HEK293 (cell line): ENCODE measurements around the gene ADH1C.

ENCODE experiments used
- CTCF ChIA-PET: fragments of 350-600 bp; formaldehyde crosslinking; extraction: SDS; loops from one replicate; lab custom pipeline; 2021; ENCODE audit warnings: antibody characterized with exemption; lab: Yijun Ruan, JAX
- POLR2A ChIA-PET: fragments of 300-600 bp; formaldehyde crosslinking; extraction: SDS; loops from one replicate; lab custom pipeline; 2020; ENCODE audit warnings: antibody characterized with exemption, inconsistent platforms; lab: Yijun Ruan, JAX
- H3K27ac ChIP-seq: fragments of 200-500 bp; sonication (Bioruptor generic); 2 replicates; pipeline ENCODE4 v1.5.1; 2014; ENCODE audit warnings: low read depth, low read length, control low read depth, inconsistent platforms; ENCODE audit errors: extremely low read depth
- H3K36me3 ChIP-seq, 2 experiments: fragments of 200-500 bp in 1 of 2; sonication (Bioruptor generic) in 1 of 2; 1 replicate in 1 of 2; 2 replicates in 1 of 2; pipeline ENCODE4 v1.5.1; 2014 to 2017; ENCODE audit warnings: inconsistent platforms in 2 of 2, low read length in 2 of 2; ENCODE audit not compliant: control insufficient read depth in 2 of 2, insufficient read depth in 1 of 2
- H3K4me1 ChIP-seq: fragments of 200-500 bp; sonication (Bioruptor generic); 2 replicates; pipeline ENCODE4 v1.5.1; 2014; ENCODE audit warnings: mild to moderate bottlenecking, low read length, inconsistent platforms; ENCODE audit not compliant: control insufficient read depth, insufficient read depth
- H3K4me3 ChIP-seq: 2 replicates; pipeline ENCODE4 v1.5.1; 2011; ENCODE audit warnings: low read depth, mild to moderate bottlenecking, control low read depth, low read length, moderate library complexity
- H3K9me3 ChIP-seq: fragments of 200-500 bp; sonication (Bioruptor generic); 2 replicates; pipeline ENCODE4 v1.5.1; 2014; ENCODE audit warnings: low read depth, low read length, inconsistent platforms; ENCODE audit not compliant: control insufficient read depth, insufficient read depth
- GFI1B ChIP-seq: fragments of 450-650 bp; formaldehyde crosslinking; IDR thresholded peaks from 2 replicates; pipeline ENCODE4 v1.5.1; 2016; ENCODE audit warnings: missing biosample characterization, missing genetic modification characterization
- RBAK ChIP-seq: fragments of 450-650 bp; formaldehyde crosslinking; IDR thresholded peaks from 2 replicates; pipeline ENCODE4 v1.5.1; 2016; ENCODE audit warnings: missing biosample characterization, missing genetic modification characterization
- REST ChIP-seq: fragments of 450-650 bp; formaldehyde crosslinking; IDR thresholded peaks from 2 replicates; pipeline ENCODE4 v1.5.1; 2016; ENCODE audit warnings: missing biosample characterization, missing genetic modification characterization
- SP3 ChIP-seq: fragments of 450-650 bp; formaldehyde crosslinking; IDR thresholded peaks from 2 replicates; pipeline ENCODE4 v1.5.1; 2016; ENCODE audit warnings: missing biosample characterization, missing genetic modification characterization
- YY2 ChIP-seq: fragments of 450-650 bp; formaldehyde crosslinking; IDR thresholded peaks from 2 replicates; pipeline ENCODE4 v1.5.1; 2016; ENCODE audit warnings: missing biosample characterization, missing genetic modification characterization
- ZBTB26 ChIP-seq: fragments of 450-650 bp; formaldehyde crosslinking; optimal IDR thresholded peaks from 2 replicates; pipeline ENCODE3; 2016; ENCODE audit warnings: missing biosample characterization, mild to moderate bottlenecking, missing genetic modification characterization
- ZBTB48 ChIP-seq: fragments of 450-650 bp; formaldehyde crosslinking; IDR thresholded peaks from 2 replicates; pipeline ENCODE4 v1.5.1; 2016; ENCODE audit warnings: missing biosample characterization, missing genetic modification characterization
- ZBTB49 ChIP-seq: fragments of 450-650 bp; formaldehyde crosslinking; IDR thresholded peaks from 2 replicates; pipeline ENCODE4 v1.5.1; 2016; ENCODE audit warnings: missing biosample characterization, missing genetic modification characterization, low read depth
- ZBTB7A ChIP-seq: fragments of 450-650 bp; formaldehyde crosslinking; IDR thresholded peaks from 2 replicates; pipeline ENCODE4 v1.5.1; 2016; ENCODE audit warnings: low read depth, missing biosample characterization, missing genetic modification characterization
- ZNF112 ChIP-seq: fragments of 450-650 bp; formaldehyde crosslinking; IDR thresholded peaks from 2 replicates; pipeline ENCODE4 v1.5.0; 2017; ENCODE audit warnings: missing biosample characterization, missing genetic modification characterization
- ZNF169 ChIP-seq: fragments of 450-650 bp; formaldehyde crosslinking; IDR thresholded peaks from 2 replicates; pipeline ENCODE4 v1.5.1; 2016; ENCODE audit warnings: missing biosample characterization, missing genetic modification characterization
- ZNF2 ChIP-seq: fragments of 450-650 bp; formaldehyde crosslinking; IDR thresholded peaks from 2 replicates; pipeline ENCODE4 v1.5.1; 2016; ENCODE audit warnings: missing biosample characterization, missing genetic modification characterization
- ZNF202 ChIP-seq: fragments of 450-650 bp; formaldehyde crosslinking; IDR thresholded peaks from 2 replicates; pipeline ENCODE4 v1.5.1; 2016; ENCODE audit warnings: missing biosample characterization, missing genetic modification characterization, borderline replicate concordance
- ZNF354C ChIP-seq: fragments of 450-650 bp; formaldehyde crosslinking; IDR thresholded peaks from 2 replicates; pipeline ENCODE4 v1.5.1; 2016; ENCODE audit warnings: missing biosample characterization, missing genetic modification characterization, low read depth, borderline replicate concordance
- ZNF555 ChIP-seq: fragments of 450-650 bp; formaldehyde crosslinking; conservative IDR thresholded peaks from 2 replicates; pipeline ENCODE4 v1.5.1; 2017; ENCODE audit warnings: missing biosample characterization, mild to moderate bottlenecking, missing genetic modification characterization, inconsistent platforms
- ZNF580 ChIP-seq: fragments of 450-650 bp; formaldehyde crosslinking; IDR thresholded peaks from 2 replicates; pipeline ENCODE4 v1.5.1; 2016; ENCODE audit warnings: missing biosample characterization, missing genetic modification characterization
- ZNF596 ChIP-seq: fragments of 450-650 bp; IDR thresholded peaks from 2 replicates; pipeline ENCODE4 v1.5.0; 2018; ENCODE audit warnings: missing biosample characterization, mild to moderate bottlenecking, missing genetic modification characterization, moderate library complexity
- ZNF660 ChIP-seq: fragments of 450-650 bp; IDR thresholded peaks from 2 replicates; pipeline ENCODE4 v1.5.1; 2018; ENCODE audit warnings: missing biosample characterization, mild to moderate bottlenecking, missing genetic modification characterization
- ZNF768 ChIP-seq: fragments of 450-650 bp; formaldehyde crosslinking; IDR thresholded peaks from 2 replicates; pipeline ENCODE4 v1.5.1; 2018; ENCODE audit warnings: missing biosample characterization, mild to moderate bottlenecking, missing genetic modification characterization
- ZNF837 ChIP-seq: fragments of 450-650 bp; formaldehyde crosslinking; IDR thresholded peaks from 2 replicates; pipeline ENCODE4 v1.5.1; 2016; ENCODE audit warnings: missing biosample characterization, missing genetic modification characterization
- ZSCAN18 ChIP-seq: fragments of 450-650 bp; formaldehyde crosslinking; IDR thresholded peaks from 2 replicates; pipeline ENCODE4 v1.5.1; 2016; ENCODE audit warnings: missing biosample characterization, missing genetic modification characterization

The ADH1C gene

GRCh38 chr4:99383833-99384392, 31.4 kb upstream of the ADH1C start:
- ChIA-PET POLR2A (no interaction called here), CTCF (no interaction called here)
- Histone ChIP-seq H3K27ac (no peak overlapping the region), H3K36me3 (no peaks in the 10 kb centered on the region), H3K4me1 (no peaks in the 10 kb centered on the region), H3K4me3 (no peak overlapping the region), H3K9me3 (no peaks in the 10 kb centered on the region)
- no peak for TF ChIP-seq ZNF112
- TF ChIP-seq RBAK (tag by site-specific recombination): no peak
- TF ChIP-seq ZNF596 (tag by site-specific recombination): no peak
- TF ChIP-seq REST (tag by site-specific recombination): no peak
- no peak for TF ChIP-seq ZNF202 (tag by site-specific recombination)

GRCh38 chr4:99383399-99383798, 30.9 kb upstream of the ADH1C start:
- Histone ChIP-seq H3K4me1 (no peaks in the 10 kb centered on the region), H3K36me3 (no peaks in the 10 kb centered on the region), H3K4me3 (no peak overlapping the region), H3K9me3 (no peaks in the 10 kb centered on the region), H3K27ac (no peak overlapping the region)
- ChIA-PET CTCF (no interaction called here), POLR2A (no interaction called here)
- TF ChIP-seq ZBTB48: no peak
- TF ChIP-seq SP3 (tag by site-specific recombination): no peak
- TF ChIP-seq ZBTB49 (tag by site-specific recombination): no peak
- TF ChIP-seq, all 188 proteins: peak for 0

GRCh38 chr4:99382745-99383360, 30.3 kb upstream of the ADH1C start:
- Histone ChIP-seq H3K36me3 (no peaks in the 10 kb centered on the region), H3K4me3 (no peak overlapping the region), H3K27ac (no peak overlapping the region), H3K9me3 (no peaks in the 10 kb centered on the region), H3K4me1 (no peaks in the 10 kb centered on the region)
- POLR2A ChIA-PET: no interaction called here
- CTCF ChIA-PET: no interaction called here
- TF ChIP-seq ZNF555 (tag by site-specific recombination) (no peak), ZNF2 (tag by site-specific recombination) (no peak), ZNF837 (no peak), ZBTB26 (tag by site-specific recombination) (no peak), ZNF580 (no peak), ZNF202 (tag by site-specific recombination) (no peak), GFI1B (tag by site-specific recombination) (no peak), ZBTB7A (no peak), ZSCAN18 (tag by site-specific recombination) (no peak), ZNF354C (no peak), ZNF169 (no peak), YY2 (tag by site-specific recombination) (no peak), ZNF660 (tag by site-specific recombination) (no peak), ZNF768 (tag by site-specific recombination) (no peak)
